Activated CD8-positive, alpha-beta memory T cell treated with anti-CD3 and anti-CD28 coated beads for 4 hours (primary cell): ENCODE results near the gene IFIT5.
"Not testable (repeated sequence)": the region's sequence is repeated elsewhere in the genome, so short reads cannot be mapped to it uniquely, and the experiment has no call there.

Experiments
- DNase-seq, 2 donors: peaks; one replicate each; pipeline ENCODE4 v3.0.0-alpha.2; 2020; ENCODE audit warnings: low read depth in 2 of 2

IFIT5 gene

GRCh38 chr10:89414146-89414878 lies at the start of gene IFIT5:
IFIT5 (plus strand) TSS chr10:89414568; CDS start chr10:89414799, 231 bp downstream.
- peak; percentile 32 to 38 for DNase-seq

- peak in 1 of 2 donors; percentile 4 for DNase-seq
Observed at GRCh38 chr10:89367529-89367928, 46.8 kb upstream of the IFIT5 start.

- DNase-seq = no peak
Observed at GRCh38 chr10:89368129-89368528, 46.2 kb upstream of the IFIT5 start.

- DNase-seq = no peak
Observed at GRCh38 chr10:89369156-89370105, 44.9 kb upstream of the IFIT5 start.

- no peak for DNase-seq
Observed at GRCh38 chr10:89371079-89371478, 43.3 kb upstream of the IFIT5 start.

- no peak for DNase-seq
Observed at GRCh38 chr10:89371987-89372386, 42.4 kb upstream of the IFIT5 start.

GRCh38 chr10:89373916-89374711 lies 40.3 kb upstream of the IFIT5 start:
- no peak for DNase-seq

GRCh38 chr10:89374713-89375141 lies 39.6 kb upstream of the IFIT5 start:
- no peak for DNase-seq

- DNase-seq = no peak
Observed at GRCh38 chr10:89377705-89378637, 36.4 kb upstream of the IFIT5 start, which contains the start of gene IFIT1B. IFIT1B (plus strand) TSS chr10:89378056; CDS start chr10:89378136, 80 bp downstream.

GRCh38 chr10:89379103-89379502 lies 35.3 kb upstream of the IFIT5 start:
- DNase-seq = no peak

- no peak for DNase-seq
Observed at GRCh38 chr10:89382757-89383156, 31.6 kb upstream of the IFIT5 start.

- DNase-seq = no peak
Observed at GRCh38 chr10:89384474-89385340, 29.7 kb upstream of the IFIT5 start.

GRCh38 chr10:89388806-89389205 lies 25.6 kb upstream of the IFIT5 start:
- DNase-seq = no peak

- DNase-seq = no peak
Observed at GRCh38 chr10:89389254-89389653, 25.1 kb upstream of the IFIT5 start.

- no peak for DNase-seq
Observed at GRCh38 chr10:89390476-89391225, 23.7 kb upstream of the IFIT5 start.

- DNase-seq = not testable (repeated sequence)
Observed at GRCh38 chr10:89391226-89391576, 23.2 kb upstream of the IFIT5 start.

GRCh38 chr10:89391907-89392756 lies 22.2 kb upstream of the IFIT5 start, which contains the start of gene IFIT1:
IFIT1 (plus strand) TSS chr10:89392623; CDS start chr10:89392713, 90 bp downstream.
- DNase-seq = peak in 1 of 2 donors; percentile 35

GRCh38 chr10:89392974-89393373 lies 21.4 kb upstream of the IFIT5 start:
- DNase-seq = no peak
